GM19023 (cell line): ENCODE data around the gene APBB1IP.

ENCODE experiments used
- ATAC-seq: cut with Tn5 transposase; IDR thresholded peaks from one replicate; pipeline ENCODE4 v1.9.1; 2021; ENCODE audit warnings: mild to moderate bottlenecking, moderate library complexity; ENCODE audit not compliant: unreplicated experiment

The APBB1IP gene

GRCh38 chr10:26505491-26505890 lies 67.3 kb downstream of the APBB1IP start:
- ATAC-seq = no peak

GRCh38 chr10:26506736-26507135 lies 68.6 kb downstream of the APBB1IP start:
- no peak for ATAC-seq

- ATAC-seq = no peak
Observed at GRCh38 chr10:26507441-26507840, 69.3 kb downstream of the APBB1IP start.

- ATAC-seq = no peak
Observed at GRCh38 chr10:26508016-26508415, 69.9 kb downstream of the APBB1IP start.

GRCh38 chr10:26509307-26509706 lies 71.2 kb downstream of the APBB1IP start:
- ATAC-seq = no peak

- ATAC-seq = no peak
Observed at GRCh38 chr10:26513101-26513500, 75.0 kb downstream of the APBB1IP start.

GRCh38 chr10:26516540-26517101 lies 78.5 kb downstream of the APBB1IP start:
- no peak for ATAC-seq

- no peak for ATAC-seq
Observed at GRCh38 chr10:26517141-26517867, 79.2 kb downstream of the APBB1IP start.

GRCh38 chr10:26519803-26520202 lies 81.7 kb downstream of the APBB1IP start:
- ATAC-seq = no peak

GRCh38 chr10:26520575-26520974 lies 82.4 kb downstream of the APBB1IP start:
- no peak for ATAC-seq

GRCh38 chr10:26524161-26524896 lies 86.2 kb downstream of the APBB1IP start:
- no peak for ATAC-seq

GRCh38 chr10:26525586-26525985 lies 87.4 kb downstream of the APBB1IP start:
- ATAC-seq = no peak

GRCh38 chr10:26527018-26527417 lies 88.9 kb downstream of the APBB1IP start:
- ATAC-seq = no peak

GRCh38 chr10:26528048-26528447 lies 89.9 kb downstream of the APBB1IP start:
- ATAC-seq = no peak

- ATAC-seq = peak; percentile 82
Observed at GRCh38 chr10:26528715-26529393, 90.7 kb downstream of the APBB1IP start.

GRCh38 chr10:26534384-26534783 lies 96.2 kb downstream of the APBB1IP start:
- ATAC-seq = no peak

- ATAC-seq = no peak
Observed at GRCh38 chr10:26540601-26541000, 102.5 kb downstream of the APBB1IP start.

GRCh38 chr10:26543567-26544306 lies 105.6 kb downstream of the APBB1IP start:
- ATAC-seq = peak; percentile 72

- no peak for ATAC-seq
Observed at GRCh38 chr10:26544932-26545331, 106.8 kb downstream of the APBB1IP start.

GRCh38 chr10:26550774-26551526 lies 112.8 kb downstream of the APBB1IP start:
- ATAC-seq = peak; percentile 66
